HCT116 (cell line): ENCODE data around the gene PDE6C. TPM values are rescaled to one million over a fixed set of nuclear protein-coding genes. Genes with fewer than 3 reads are reported as not detected.

ENCODE experiments used
- ATAC-seq: fragments of 200-7000 bp; cut with Tn5 transposase; 2 replicates; pipeline ENCODE4 v1.9.1; 2020; ENCODE audit warnings: mild to moderate bottlenecking, moderate library complexity
- BruUV-seq: library from RNA; stranded (reverse); fragments of 400-500 nt; replicated peaks from 2 replicates; lab custom pipeline; 2021; lab: Mats Ljungman, UMichigan
- CTCF ChIA-PET: fragments of 300-600 bp; sonication (Branson Sonifier 250); formaldehyde crosslinking; loops from one replicate; lab custom pipeline; 2021; ENCODE audit warnings: antibody characterized with exemption; lab: Charles Lee
- POLR2A ChIA-PET: fragments of 300-600, 350-600 bp; sonication (Branson Sonifier 250); formaldehyde crosslinking; loops from one replicate; lab custom pipeline; 2021; ENCODE audit warnings: antibody characterized with exemption; lab: Charles Lee
- RAD21 ChIA-PET, 2 experiments: fragments of 300-600 bp; sonication (Branson Sonifier 250); formaldehyde crosslinking; loops; one replicate each; lab custom pipeline; 2023; ENCODE audit warnings: low total read pairs in 2 of 2; ENCODE audit not compliant: uncharacterized antibody in 2 of 2, unreplicated experiment in 2 of 2, low non-redundant PET in 1 of 2; lab: Charles Lee
- DNase-seq: peaks from one replicate; pipeline ENCODE4 v3.0.0-alpha.2; 2010; ENCODE audit warnings: low read depth, low spot score
- H2AFZ ChIP-seq: fragments of 200-600 bp; shearing (Covaris generic), sonication (generic); 2 replicates; pipeline ENCODE4 v1.6.1; 2017; ENCODE audit warnings: low read depth, mixed run types, mixed read lengths, antibody characterized with exemption, low read length; ENCODE audit not compliant: poor library complexity, severe bottlenecking
- H3K27ac ChIP-seq: 2 replicates; pipeline ENCODE4 v1.5.1; 2012; ENCODE audit warnings: low read depth, low read length
- H3K27me3 ChIP-seq: fragments of 200-600 bp; sonication (generic); 2 replicates; pipeline ENCODE4 v1.6.1; 2016; ENCODE audit warnings: mixed run types, low read length, mixed read lengths; ENCODE audit not compliant: insufficient read depth
- H3K36me3 ChIP-seq, 2 experiments: fragments of 200-500 bp in 1 of 2; fragments of 200-600 bp in 1 of 2; sonication (Bioruptor generic) in 1 of 2; sonication (generic) in 1 of 2; 2 replicates each; pipeline versions ENCODE4 v1.5.1 to v1.6.1; 2014 to 2016; ENCODE audit warnings: low read length in 2 of 2, inconsistent platforms in 1 of 2, mixed read lengths in 1 of 2, mixed run types in 1 of 2; ENCODE audit not compliant: insufficient read depth in 2 of 2, control insufficient read depth in 1 of 2
- H3K4me1 ChIP-seq, 2 experiments: fragments of 200-600 bp in 1 of 2; sonication (generic) in 1 of 2; 2 replicates each; pipeline versions ENCODE4 v1.5.1 to v1.6.1; 2012 to 2017; ENCODE audit warnings: low read length in 2 of 2, inconsistent platforms in 1 of 2, mild to moderate bottlenecking in 1 of 2, mixed read lengths in 1 of 2, mixed run types in 1 of 2, moderate library complexity in 1 of 2; ENCODE audit not compliant: insufficient read depth in 2 of 2, control insufficient read depth in 1 of 2
- H3K4me2 ChIP-seq: fragments of 200-600 bp; sonication (generic); 2 replicates; pipeline ENCODE4 v1.6.1; 2017; ENCODE audit warnings: mixed run types, low read length, mixed read lengths
- H3K4me3 ChIP-seq, 2 experiments: fragments of 200-600 bp in 1 of 2; sonication (generic) in 1 of 2; replicated peaks in 1 of 2; 2 replicates each; pipeline ENCODE4 v1.5.1; 2011 to 2016; ENCODE audit warnings: low read length in 2 of 2, control low read depth in 1 of 2, low read depth in 1 of 2, mild to moderate bottlenecking in 1 of 2, mixed read lengths in 1 of 2, mixed run types in 1 of 2
- H3K79me2 ChIP-seq: fragments of 200-600 bp; sonication (generic); 2 replicates; pipeline ENCODE4 v1.6.1; 2017; ENCODE audit warnings: mild to moderate bottlenecking, mixed run types, low read length, moderate library complexity, mixed read lengths; ENCODE audit not compliant: insufficient read depth
- H3K9ac ChIP-seq: fragments of 200-600 bp; sonication (generic); 2 replicates; pipeline ENCODE4 v1.6.1; 2016; ENCODE audit warnings: low read length, mixed read lengths
- H3K9me2 ChIP-seq: fragments of 200-600 bp; sonication (generic), shearing (Covaris generic); 2 replicates; pipeline ENCODE4 v1.6.1; 2017; ENCODE audit warnings: mixed run types, mild to moderate bottlenecking, moderate library complexity; ENCODE audit not compliant: insufficient read depth
- H3K9me3 ChIP-seq, 2 experiments: fragments of 200-500 bp in 1 of 2; fragments of 200-600 bp in 1 of 2; sonication (Bioruptor generic) in 1 of 2; sonication (generic) in 1 of 2; 2 replicates each; pipeline ENCODE4 v1.6.1; 2014 to 2017; ENCODE audit warnings: low read length in 2 of 2, mixed read lengths in 2 of 2, inconsistent platforms in 1 of 2, low read depth in 1 of 2, mild to moderate bottlenecking in 1 of 2, mixed run types in 1 of 2, moderate library complexity in 1 of 2; ENCODE audit not compliant: control insufficient read depth in 1 of 2, insufficient read depth in 1 of 2
- H4K20me1 ChIP-seq: fragments of 200-600 bp; sonication (generic), shearing (Covaris generic); 2 replicates; pipeline ENCODE4 v1.6.1; 2017; ENCODE audit warnings: mixed run types, mild to moderate bottlenecking, moderate library complexity; ENCODE audit not compliant: insufficient read depth
- ATF3 ChIP-seq: IDR thresholded peaks from 2 replicates; pipeline ENCODE4 v1.6.1; 2012
- CEBPB ChIP-seq: IDR thresholded peaks from 2 replicates; pipeline ENCODE4 v1.6.1; 2012; ENCODE audit warnings: low read depth
- CTCF ChIP-seq, 3 experiments: fragments of 200-600 bp in 1 of 3; sonication (generic) in 1 of 3; IDR thresholded peaks in 2 of 3; conservative IDR thresholded peaks in 1 of 3; 2 replicates each; pipeline ENCODE4 v1.5.1; 2012 to 2017; ENCODE audit warnings: low read depth in 2 of 3, low read length in 2 of 3, antibody characterized with exemption in 1 of 3, borderline replicate concordance in 1 of 3, control low read depth in 1 of 3, mild to moderate bottlenecking in 1 of 3, mixed read lengths in 1 of 3, mixed run types in 1 of 3, moderate library complexity in 1 of 3; ENCODE audit not compliant: insufficient read depth in 1 of 3
- EGR1 ChIP-seq: IDR thresholded peaks from 2 replicates; pipeline ENCODE4 v1.6.1; 2012; ENCODE audit warnings: low read depth
- ELF1 ChIP-seq: IDR thresholded peaks from 2 replicates; pipeline ENCODE4 v1.6.1; 2012; ENCODE audit warnings: low read depth, borderline replicate concordance
- EZH2 ChIP-seq: fragments of 200-600 bp; sonication (generic); IDR thresholded peaks from 2 replicates; pipeline ENCODE4 v1.6.1; 2017; ENCODE audit warnings: antibody characterized with exemption, mixed run types
- EZH2phosphoT487 ChIP-seq: fragments of 200-600 bp; IDR thresholded peaks from 2 replicates; pipeline ENCODE4 v1.6.1; 2018; ENCODE audit warnings: antibody characterized with exemption, borderline replicate concordance
- FOSL1 ChIP-seq: IDR thresholded peaks from 2 replicates; pipeline ENCODE4 v1.6.1; 2012; ENCODE audit warnings: low read depth
- JUND ChIP-seq: IDR thresholded peaks from 2 replicates; pipeline ENCODE4 v1.6.1; 2012
- RAD21 ChIP-seq: IDR thresholded peaks from 2 replicates; pipeline ENCODE4 v1.6.1; 2012; ENCODE audit warnings: low read depth, mild to moderate bottlenecking
- REST ChIP-seq: IDR thresholded peaks from 2 replicates; pipeline ENCODE4 v1.6.1; 2012; ENCODE audit warnings: low read depth
- SIN3A ChIP-seq: IDR thresholded peaks from 2 replicates; pipeline ENCODE4 v1.6.1; 2012; ENCODE audit warnings: low read depth
- SP1 ChIP-seq: IDR thresholded peaks from 2 replicates; pipeline ENCODE4 v1.6.1; 2012; ENCODE audit warnings: low read depth
- SRF ChIP-seq: IDR thresholded peaks from 2 replicates; pipeline ENCODE4 v1.6.1; 2012; ENCODE audit warnings: low read depth
- YY1 ChIP-seq: IDR thresholded peaks from 2 replicates; pipeline ENCODE4 v1.6.1; 2011; ENCODE audit warnings: low read length, low read depth, moderate library complexity, mild to moderate bottlenecking; ENCODE audit not compliant: insufficient replicate concordance; ENCODE audit errors: extremely low read depth
- ZBTB33 ChIP-seq: IDR thresholded peaks from 2 replicates; pipeline ENCODE4 v1.6.1; 2011; ENCODE audit warnings: mild to moderate bottlenecking, low read length, moderate library complexity; ENCODE audit not compliant: insufficient replicate concordance; ENCODE audit errors: extremely low read depth
- ZFX ChIP-seq: fragments of 450-650 bp; IDR thresholded peaks from 2 replicates; pipeline ENCODE4 v1.6.1; 2017
- ZNF274 ChIP-seq: fragments of 200-500 bp; sonication (Bioruptor generic); IDR thresholded peaks from 2 replicates; pipeline ENCODE4 v1.6.1; 2014; ENCODE audit warnings: mild to moderate bottlenecking, low read depth, low read length, inconsistent platforms
- intact Hi-C: fragments of 100-400 bp; cut with micrococcal nuclease; formaldehyde crosslinking; loops from 2 replicates; pipeline ENCODE4 v1.10.0; 2022
- total RNA-seq: library from RNA; stranded (reverse); gene quantifications from one replicate; pipeline ENCODE4 v1.2.1, GENCODE V29; 2021; ENCODE audit not compliant: unreplicated experiment

Gene PDE6C
- total RNA-seq, 1 experiment from 2014 or later, result not detected

GRCh38 chr10:93593254-93593653 is 19.1 kb upstream of the PDE6C start:
- ChIA-PET RAD21 (no interaction called here), CTCF (no interaction called here)
- no peaks in the 10 kb centered on the region for H3K4me1 ChIP-seq

More at GRCh38 chr10:93593254-93593653, 19.1 kb upstream of the PDE6C start:
- Histone ChIP-seq H3K4me2 (no peak overlapping the region), H3K4me3 (no peak overlapping the region), H3K27me3 (no peaks in the 10 kb centered on the region), H3K79me2 (no peaks in the 10 kb centered on the region), H2AFZ (no peak overlapping the region), H3K9me2 (no peaks in the 10 kb centered on the region), H4K20me1 (no peaks in the 10 kb centered on the region), H3K9me3 (no peaks in the 10 kb centered on the region), H3K9ac (no peak overlapping the region), H3K27ac (no peak overlapping the region), H3K36me3 (no peaks in the 10 kb centered on the region)
- POLR2A ChIA-PET, result no interaction called here
- no peak for ATAC-seq
- DNase-seq, result no peak
- no TSS peak for BruUV-seq
- TF ChIP-seq SP1 (no peak), EZH2phosphoT487 (no peak), ZBTB33 (no peak), FOSL1 (no peak), JUND (no peak), EGR1 (no peak), ELF1 (no peak), YY1 (no peak), EZH2 (no peak), ZNF274 (no peak), ZFX (no peak), SIN3A (no peak), CTCF (IDR thresholded peaks at IDR 0.05 in 2 of 3, conservative IDR thresholded peaks at IDR 0.05 in 1 of 3; ENCODE audit: borderline replicate concordance in 1 of 3, insufficient read depth in 1 of 3, low read depth in 2 of 3, low read length in 2 of 3) (no peak), CEBPB (no peak), RAD21 (no peak), REST (no peak), SRF (no peak), ATF3 (no peak)
- intact Hi-C loops, result no loop called here
